ENCODE measurements around the gene TAS2R40.

DNA sequence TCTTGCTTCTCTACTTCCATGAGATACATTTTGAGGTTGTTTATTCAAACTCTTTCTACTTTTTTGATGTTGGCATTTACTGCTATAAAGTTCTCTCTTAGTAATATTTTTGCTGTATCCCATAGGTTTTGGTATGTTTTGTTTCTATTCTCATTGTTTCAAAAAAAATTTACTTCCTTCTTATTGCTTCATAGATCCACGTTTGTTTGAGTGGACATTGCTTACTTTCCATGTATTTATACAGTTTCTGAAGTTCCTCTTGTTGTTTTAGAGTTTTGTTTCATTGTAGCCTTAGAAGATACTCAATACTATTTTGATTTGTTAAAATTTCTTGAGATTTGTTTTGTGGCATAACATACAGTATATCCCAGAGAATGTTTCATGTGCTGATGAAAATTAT, 13.7 kb downstream of the TAS2R40 start:
- TF ChIP-seq CTCF (IDR thresholded peaks at IDR 0.05) = no peak
- TF ChIP-seq POLR2A (IDR thresholded peaks at IDR 0.05) = no peak

Measured in body of pancreas (tissue), 4 donors.